ENCODE data around the gene MMP24.

DNA sequence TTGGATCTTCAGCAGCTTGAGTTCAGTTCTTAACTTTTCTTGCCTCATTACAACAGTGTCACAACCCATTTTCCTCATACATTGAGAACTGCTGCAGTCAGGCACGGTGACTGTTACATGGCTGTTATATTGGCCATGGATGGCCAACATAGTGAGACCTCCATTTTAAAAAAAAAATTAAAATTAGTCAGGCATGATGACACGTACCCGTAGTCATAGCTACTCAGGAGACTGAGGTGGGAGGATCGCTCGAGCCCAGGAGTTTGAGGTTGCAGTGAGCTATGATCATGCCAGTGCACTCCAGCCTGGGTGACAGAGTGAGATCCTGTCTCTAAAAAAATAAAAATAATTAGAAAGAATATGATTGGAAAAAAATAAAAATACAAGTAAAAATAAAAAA is 9.9 kb upstream of the MMP24 start:
- TF ChIP-seq, protein P1, sequence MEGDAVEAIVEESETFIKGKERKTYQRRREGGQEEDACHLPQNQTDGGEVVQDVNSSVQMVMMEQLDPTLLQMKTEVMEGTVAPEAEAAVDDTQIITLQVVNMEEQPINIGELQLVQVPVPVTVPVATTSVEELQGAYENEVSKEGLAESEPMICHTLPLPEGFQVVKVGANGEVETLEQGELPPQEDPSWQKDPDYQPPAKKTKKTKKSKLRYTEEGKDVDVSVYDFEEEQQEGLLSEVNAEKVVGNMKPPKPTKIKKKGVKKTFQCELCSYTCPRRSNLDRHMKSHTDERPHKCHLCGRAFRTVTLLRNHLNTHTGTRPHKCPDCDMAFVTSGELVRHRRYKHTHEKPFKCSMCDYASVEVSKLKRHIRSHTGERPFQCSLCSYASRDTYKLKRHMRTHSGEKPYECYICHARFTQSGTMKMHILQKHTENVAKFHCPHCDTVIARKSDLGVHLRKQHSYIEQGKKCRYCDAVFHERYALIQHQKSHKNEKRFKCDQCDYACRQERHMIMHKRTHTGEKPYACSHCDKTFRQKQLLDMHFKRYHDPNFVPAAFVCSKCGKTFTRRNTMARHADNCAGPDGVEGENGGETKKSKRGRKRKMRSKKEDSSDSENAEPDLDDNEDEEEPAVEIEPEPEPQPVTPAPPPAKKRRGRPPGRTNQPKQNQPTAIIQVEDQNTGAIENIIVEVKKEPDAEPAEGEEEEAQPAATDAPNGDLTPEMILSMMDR (IDR thresholded peaks at IDR 0.05; ENCODE audit: insufficient read depth, low read depth, low read length), result no peak
- TF ChIP-seq EZH2 (IDR thresholded peaks at IDR 0.05; ENCODE audit: insufficient read depth, low read length), result no peak
